Smooth muscle cell (in vitro differentiated cells): Measurements from ENCODE around the gene PCID2. TPM values are rescaled to one million over a fixed set of nuclear protein-coding genes. Genes with fewer than 3 reads are reported as not detected.

Experiments used
- DNase-seq: peaks from one replicate; lab custom pipeline; 2025; ENCODE audit not compliant: unreplicated experiment; lab: John Stamatoyannopoulos, UW
- H2AFZ ChIP-seq: fragments of 200-600 bp; sonication (generic); 2 replicates; pipeline ENCODE4 v1.6.0; 2016; ENCODE audit warnings: antibody characterized with exemption, low read depth, mild to moderate bottlenecking
- H3F3A ChIP-seq: fragments of 200-600 bp; sonication (generic); 2 replicates; pipeline ENCODE4 v1.6.0; 2017; ENCODE audit warnings: antibody characterized with exemption, low read depth
- H3K27ac ChIP-seq: fragments of 200-600 bp; sonication (generic); 2 replicates; pipeline ENCODE4 v1.5.1; 2016; ENCODE audit warnings: low read depth, mild to moderate bottlenecking
- H3K27me3 ChIP-seq: fragments of 200-600 bp; sonication (generic); 2 replicates; pipeline ENCODE4 v1.6.1; 2016; ENCODE audit warnings: low read depth, mild to moderate bottlenecking
- H3K36me3 ChIP-seq: fragments of 200-600 bp; sonication (generic); 2 replicates; pipeline ENCODE4 v1.5.1; 2016; ENCODE audit warnings: low read depth
- H3K4me1 ChIP-seq: fragments of 200-600 bp; sonication (generic); 2 replicates; pipeline ENCODE4 v1.5.1; 2016; ENCODE audit warnings: low read depth
- H3K4me2 ChIP-seq: fragments of 200-600 bp; sonication (generic); 2 replicates; pipeline ENCODE4 v1.6.0; 2016; ENCODE audit warnings: mild to moderate bottlenecking
- H3K4me3 ChIP-seq: fragments of 200-600 bp; sonication (generic); 2 replicates; pipeline ENCODE4 v1.5.1; 2016; ENCODE audit warnings: mild to moderate bottlenecking
- H3K79me2 ChIP-seq: fragments of 200-600 bp; sonication (generic); 2 replicates; pipeline ENCODE4 v1.6.0; 2016; ENCODE audit warnings: low read depth, mild to moderate bottlenecking
- H3K9ac ChIP-seq: fragments of 200-600 bp; sonication (generic); 2 replicates; pipeline ENCODE4 v1.6.0; 2016; ENCODE audit warnings: low read depth
- H3K9me3 ChIP-seq: fragments of 200-600 bp; sonication (generic); replicated peaks from 2 replicates; pipeline ENCODE4 v1.5.1; 2016; ENCODE audit warnings: low read depth
- H4K20me1 ChIP-seq: fragments of 200-600 bp; sonication (generic); 2 replicates; pipeline ENCODE4 v1.6.0; 2016; ENCODE audit warnings: low read depth
- CTCF ChIP-seq: fragments of 200-600 bp; sonication (generic); IDR thresholded peaks from 2 replicates; pipeline ENCODE4 v1.5.1; 2017; ENCODE audit warnings: borderline replicate concordance, mild to moderate bottlenecking, antibody characterized with exemption; ENCODE audit not compliant: insufficient read depth, poor library complexity, severe bottlenecking
- WGBS: methylation state at CpG from one replicate; pipeline ENCODE4 v1.1.7; 2016; ENCODE audit warnings: low lambda C conversion rate; 5-methylcytosine and 5-hydroxymethylcytosine counted together
- polyA plus RNA-seq: library from polyadenylated mRNA; unstranded; fragments of >200 nt; fragmentation: Nextera tagmentation; extraction: Ambion mirVana; gene quantifications from 2 replicates; pipeline ENCODE4 v1.2.1, GENCODE V29; 2016
- total RNA-seq: library from RNA; depleted of rRNA; stranded (reverse); fragments of >200 nt; gene quantifications from 2 replicates; pipeline ENCODE4 v1.2.3, GENCODE V29; 2014

PCID2 gene
- total and polyA plus RNA-seq, 2 experiments from 2014 or later = 27.1 to 32.5 TPM

GRCh38 chr13:113148940-113149503 is 59.4 kb downstream of the PCID2 start:
- Histone ChIP-seq H3K4me3 (no peak overlapping the region), H3K4me2 (no peak overlapping the region), H2AFZ (no peak overlapping the region), H3F3A (peaks cover 5% of the 10 kb centered on the region), H3K27me3 (no peaks in the 10 kb centered on the region), H3K9me3 (no peaks in the 10 kb centered on the region), H3K9ac (no peak overlapping the region), H3K4me1 (peaks cover 8% of the 10 kb centered on the region), H3K36me3 (no peaks in the 10 kb centered on the region), H3K79me2 (no peaks in the 10 kb centered on the region), H4K20me1 (no peaks in the 10 kb centered on the region), H3K27ac (no peak overlapping the region)
- no peak for DNase-seq
- TF ChIP-seq CTCF = no peak
- 96% methylated on average over 38 of the region's 38 CpGs for WGBS

- no peak for DNase-seq
- H3K36me3 ChIP-seq = no peaks in the 10 kb centered on the region
- no peak overlapping the region for H3K9ac ChIP-seq
- H3K9me3 ChIP-seq = no peaks in the 10 kb centered on the region
- peaks cover 5% of the 10 kb centered on the region for H3K4me1 ChIP-seq
- no peak overlapping the region for H2AFZ ChIP-seq
- H3K79me2 ChIP-seq = no peaks in the 10 kb centered on the region
- peaks cover 2% of the 10 kb centered on the region for H3F3A ChIP-seq
- H3K27ac ChIP-seq = no peak overlapping the region
- H3K27me3 ChIP-seq = no peaks in the 10 kb centered on the region
- WGBS = 95% methylated on average over 13 of the region's 13 CpGs
- H4K20me1 ChIP-seq = no peaks in the 10 kb centered on the region
- TF ChIP-seq CTCF = no peak
- H3K4me3 ChIP-seq = no peak overlapping the region
- H3K4me2 ChIP-seq = no peak overlapping the region
Observed at GRCh38 chr13:113148407-113148806, 60.1 kb downstream of the PCID2 start.

GRCh38 chr13:113147206-113147605 is 61.3 kb downstream of the PCID2 start:
- no peak for TF ChIP-seq CTCF
- no peak for DNase-seq
- Histone ChIP-seq H2AFZ (no peak overlapping the region), H3K27ac (no peak overlapping the region), H3K4me2 (no peak overlapping the region), H3K79me2 (no peaks in the 10 kb centered on the region), H3K4me1 (no peaks in the 10 kb centered on the region), H4K20me1 (no peaks in the 10 kb centered on the region), H3K4me3 (no peak overlapping the region), H3K9me3 (no peaks in the 10 kb centered on the region), H3K9ac (no peak overlapping the region), H3K27me3 (no peaks in the 10 kb centered on the region), H3K36me3 (no peaks in the 10 kb centered on the region), H3F3A (no peaks in the 10 kb centered on the region)
- 83% methylated on average over 8 of the region's 8 CpGs for WGBS

GRCh38 chr13:113146750-113147149 is 61.7 kb downstream of the PCID2 start:
- 90% methylated on average over 9 of the region's 9 CpGs for WGBS
- Histone ChIP-seq H4K20me1 (no peaks in the 10 kb centered on the region), H3F3A (no peaks in the 10 kb centered on the region), H3K27me3 (no peaks in the 10 kb centered on the region), H3K36me3 (no peaks in the 10 kb centered on the region), H3K9ac (no peak overlapping the region), H3K4me2 (no peak overlapping the region), H3K79me2 (no peaks in the 10 kb centered on the region), H3K4me1 (no peaks in the 10 kb centered on the region), H3K9me3 (no peaks in the 10 kb centered on the region), H3K27ac (no peak overlapping the region), H3K4me3 (no peak overlapping the region), H2AFZ (no peak overlapping the region)
- no peak for TF ChIP-seq CTCF
- no peak for DNase-seq
